HCT116 (cell line): ENCODE measurements around the gene SEM1. TPM values are rescaled to one million over a fixed set of nuclear protein-coding genes. Genes with fewer than 3 reads are reported as not detected.

ENCODE experiments used
- ATAC-seq: fragments of 200-7000 bp; cut with Tn5 transposase; 2 replicates; pipeline ENCODE4 v1.9.1; 2020; ENCODE audit warnings: mild to moderate bottlenecking, moderate library complexity
- BruUV-seq: library from RNA; stranded (reverse); fragments of 400-500 nt; replicated peaks from 2 replicates; lab custom pipeline; 2021; lab: Mats Ljungman, UMichigan
- CTCF ChIA-PET: fragments of 300-600 bp; sonication (Branson Sonifier 250); formaldehyde crosslinking; loops from one replicate; lab custom pipeline; 2021; ENCODE audit warnings: antibody characterized with exemption; lab: Charles Lee
- POLR2A ChIA-PET: fragments of 300-600, 350-600 bp; sonication (Branson Sonifier 250); formaldehyde crosslinking; loops from one replicate; lab custom pipeline; 2021; ENCODE audit warnings: antibody characterized with exemption; lab: Charles Lee
- RAD21 ChIA-PET, 2 experiments: fragments of 300-600 bp; sonication (Branson Sonifier 250); formaldehyde crosslinking; loops; one replicate each; lab custom pipeline; 2023; ENCODE audit warnings: low total read pairs in 2 of 2; ENCODE audit not compliant: uncharacterized antibody in 2 of 2, unreplicated experiment in 2 of 2, low non-redundant PET in 1 of 2; lab: Charles Lee
- DNase-seq: peaks from one replicate; pipeline ENCODE4 v3.0.0-alpha.2; 2010; ENCODE audit warnings: low read depth, low spot score
- H2AFZ ChIP-seq: fragments of 200-600 bp; shearing (Covaris generic), sonication (generic); 2 replicates; pipeline ENCODE4 v1.6.1; 2017; ENCODE audit warnings: low read depth, mixed run types, mixed read lengths, antibody characterized with exemption, low read length; ENCODE audit not compliant: poor library complexity, severe bottlenecking
- H3K27ac ChIP-seq: 2 replicates; pipeline ENCODE4 v1.5.1; 2012; ENCODE audit warnings: low read depth, low read length
- H3K27me3 ChIP-seq: fragments of 200-600 bp; sonication (generic); 2 replicates; pipeline ENCODE4 v1.6.1; 2016; ENCODE audit warnings: mixed run types, low read length, mixed read lengths; ENCODE audit not compliant: insufficient read depth
- H3K36me3 ChIP-seq, 2 experiments: fragments of 200-500 bp in 1 of 2; fragments of 200-600 bp in 1 of 2; sonication (Bioruptor generic) in 1 of 2; sonication (generic) in 1 of 2; 2 replicates each; pipeline versions ENCODE4 v1.5.1 to v1.6.1; 2014 to 2016; ENCODE audit warnings: low read length in 2 of 2, inconsistent platforms in 1 of 2, mixed read lengths in 1 of 2, mixed run types in 1 of 2; ENCODE audit not compliant: insufficient read depth in 2 of 2, control insufficient read depth in 1 of 2
- H3K4me1 ChIP-seq, 2 experiments: fragments of 200-600 bp in 1 of 2; sonication (generic) in 1 of 2; 2 replicates each; pipeline versions ENCODE4 v1.5.1 to v1.6.1; 2012 to 2017; ENCODE audit warnings: low read length in 2 of 2, inconsistent platforms in 1 of 2, mild to moderate bottlenecking in 1 of 2, mixed read lengths in 1 of 2, mixed run types in 1 of 2, moderate library complexity in 1 of 2; ENCODE audit not compliant: insufficient read depth in 2 of 2, control insufficient read depth in 1 of 2
- H3K4me2 ChIP-seq: fragments of 200-600 bp; sonication (generic); 2 replicates; pipeline ENCODE4 v1.6.1; 2017; ENCODE audit warnings: mixed run types, low read length, mixed read lengths
- H3K4me3 ChIP-seq, 2 experiments: fragments of 200-600 bp in 1 of 2; sonication (generic) in 1 of 2; replicated peaks in 1 of 2; 2 replicates each; pipeline ENCODE4 v1.5.1; 2011 to 2016; ENCODE audit warnings: low read length in 2 of 2, control low read depth in 1 of 2, low read depth in 1 of 2, mild to moderate bottlenecking in 1 of 2, mixed read lengths in 1 of 2, mixed run types in 1 of 2
- H3K79me2 ChIP-seq: fragments of 200-600 bp; sonication (generic); 2 replicates; pipeline ENCODE4 v1.6.1; 2017; ENCODE audit warnings: mild to moderate bottlenecking, mixed run types, low read length, moderate library complexity, mixed read lengths; ENCODE audit not compliant: insufficient read depth
- H3K9ac ChIP-seq: fragments of 200-600 bp; sonication (generic); 2 replicates; pipeline ENCODE4 v1.6.1; 2016; ENCODE audit warnings: low read length, mixed read lengths
- H3K9me2 ChIP-seq: fragments of 200-600 bp; sonication (generic), shearing (Covaris generic); 2 replicates; pipeline ENCODE4 v1.6.1; 2017; ENCODE audit warnings: mixed run types, mild to moderate bottlenecking, moderate library complexity; ENCODE audit not compliant: insufficient read depth
- H3K9me3 ChIP-seq, 2 experiments: fragments of 200-500 bp in 1 of 2; fragments of 200-600 bp in 1 of 2; sonication (Bioruptor generic) in 1 of 2; sonication (generic) in 1 of 2; 2 replicates each; pipeline ENCODE4 v1.6.1; 2014 to 2017; ENCODE audit warnings: low read length in 2 of 2, mixed read lengths in 2 of 2, inconsistent platforms in 1 of 2, low read depth in 1 of 2, mild to moderate bottlenecking in 1 of 2, mixed run types in 1 of 2, moderate library complexity in 1 of 2; ENCODE audit not compliant: control insufficient read depth in 1 of 2, insufficient read depth in 1 of 2
- H4K20me1 ChIP-seq: fragments of 200-600 bp; sonication (generic), shearing (Covaris generic); 2 replicates; pipeline ENCODE4 v1.6.1; 2017; ENCODE audit warnings: mixed run types, mild to moderate bottlenecking, moderate library complexity; ENCODE audit not compliant: insufficient read depth
- ATF3 ChIP-seq: IDR thresholded peaks from 2 replicates; pipeline ENCODE4 v1.6.1; 2012
- CBX3 ChIP-seq: IDR thresholded peaks from 2 replicates; pipeline ENCODE4 v1.6.1; 2012; ENCODE audit warnings: low read depth
- ELF1 ChIP-seq: IDR thresholded peaks from 2 replicates; pipeline ENCODE4 v1.6.1; 2012; ENCODE audit warnings: low read depth, borderline replicate concordance
- EZH2phosphoT487 ChIP-seq: fragments of 200-600 bp; IDR thresholded peaks from 2 replicates; pipeline ENCODE4 v1.6.1; 2018; ENCODE audit warnings: antibody characterized with exemption, borderline replicate concordance
- FOSL1 ChIP-seq: IDR thresholded peaks from 2 replicates; pipeline ENCODE4 v1.6.1; 2012; ENCODE audit warnings: low read depth
- JUND ChIP-seq: IDR thresholded peaks from 2 replicates; pipeline ENCODE4 v1.6.1; 2012
- POLR2AphosphoS5 ChIP-seq: IDR thresholded peaks from 2 replicates; pipeline ENCODE4 v1.6.1; 2011; ENCODE audit warnings: mild to moderate bottlenecking, low read depth, low read length, moderate library complexity
- RAD21 ChIP-seq: IDR thresholded peaks from 2 replicates; pipeline ENCODE4 v1.6.1; 2012; ENCODE audit warnings: low read depth, mild to moderate bottlenecking
- SIN3A ChIP-seq: IDR thresholded peaks from 2 replicates; pipeline ENCODE4 v1.6.1; 2012; ENCODE audit warnings: low read depth
- SP1 ChIP-seq: IDR thresholded peaks from 2 replicates; pipeline ENCODE4 v1.6.1; 2012; ENCODE audit warnings: low read depth
- YY1 ChIP-seq: IDR thresholded peaks from 2 replicates; pipeline ENCODE4 v1.6.1; 2011; ENCODE audit warnings: low read length, low read depth, moderate library complexity, mild to moderate bottlenecking; ENCODE audit not compliant: insufficient replicate concordance; ENCODE audit errors: extremely low read depth
- ZFX ChIP-seq: fragments of 450-650 bp; IDR thresholded peaks from 2 replicates; pipeline ENCODE4 v1.6.1; 2017
- ZNF274 ChIP-seq: fragments of 200-500 bp; sonication (Bioruptor generic); IDR thresholded peaks from 2 replicates; pipeline ENCODE4 v1.6.1; 2014; ENCODE audit warnings: mild to moderate bottlenecking, low read depth, low read length, inconsistent platforms
- intact Hi-C: fragments of 100-400 bp; cut with micrococcal nuclease; formaldehyde crosslinking; loops from 2 replicates; pipeline ENCODE4 v1.10.0; 2022
- total RNA-seq: library from RNA; stranded (reverse); gene quantifications from one replicate; pipeline ENCODE4 v1.2.1, GENCODE V29; 2021; ENCODE audit not compliant: unreplicated experiment
- TF ChIP-seq, protein P1 (sequence below): IDR thresholded peaks from 2 replicates; pipeline ENCODE4 v1.6.1; 2011; ENCODE audit warnings: mild to moderate bottlenecking, low read length, moderate library complexity; ENCODE audit not compliant: insufficient replicate concordance; ENCODE audit errors: extremely low read depth
- TF ChIP-seq, protein P2 (sequence below): IDR thresholded peaks from 2 replicates; pipeline ENCODE4 v1.6.1; 2012; ENCODE audit warnings: low read depth

Gene SEM1
- total RNA-seq, 1 experiment from 2014 or later = 45.7 TPM

DNA sequence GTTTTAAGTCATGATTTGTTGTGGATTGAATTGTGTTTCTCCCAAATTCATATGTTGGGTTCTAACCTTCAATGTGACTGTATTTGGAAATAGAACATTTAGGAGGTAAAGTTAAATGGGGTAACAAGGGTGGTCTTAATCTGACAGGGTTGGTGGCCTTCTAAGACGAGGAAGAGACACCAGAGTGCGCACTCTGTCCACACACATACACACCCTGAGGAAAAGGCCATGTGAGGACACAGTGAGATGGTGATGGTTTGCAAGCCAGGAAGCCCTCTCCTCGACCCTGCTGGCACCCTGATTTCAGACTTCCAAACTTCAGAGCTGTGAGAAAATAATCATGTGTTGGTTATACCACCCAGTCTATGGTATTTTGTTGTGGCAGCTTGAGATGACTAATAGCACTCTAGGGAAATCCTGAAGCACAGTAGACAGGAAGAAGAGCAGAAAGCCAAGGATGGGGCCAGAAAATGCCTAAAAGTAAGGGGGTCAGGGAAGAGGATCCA, 28.0 kb upstream of the SEM1 start (continued):
- TF ChIP-seq, protein P1, sequence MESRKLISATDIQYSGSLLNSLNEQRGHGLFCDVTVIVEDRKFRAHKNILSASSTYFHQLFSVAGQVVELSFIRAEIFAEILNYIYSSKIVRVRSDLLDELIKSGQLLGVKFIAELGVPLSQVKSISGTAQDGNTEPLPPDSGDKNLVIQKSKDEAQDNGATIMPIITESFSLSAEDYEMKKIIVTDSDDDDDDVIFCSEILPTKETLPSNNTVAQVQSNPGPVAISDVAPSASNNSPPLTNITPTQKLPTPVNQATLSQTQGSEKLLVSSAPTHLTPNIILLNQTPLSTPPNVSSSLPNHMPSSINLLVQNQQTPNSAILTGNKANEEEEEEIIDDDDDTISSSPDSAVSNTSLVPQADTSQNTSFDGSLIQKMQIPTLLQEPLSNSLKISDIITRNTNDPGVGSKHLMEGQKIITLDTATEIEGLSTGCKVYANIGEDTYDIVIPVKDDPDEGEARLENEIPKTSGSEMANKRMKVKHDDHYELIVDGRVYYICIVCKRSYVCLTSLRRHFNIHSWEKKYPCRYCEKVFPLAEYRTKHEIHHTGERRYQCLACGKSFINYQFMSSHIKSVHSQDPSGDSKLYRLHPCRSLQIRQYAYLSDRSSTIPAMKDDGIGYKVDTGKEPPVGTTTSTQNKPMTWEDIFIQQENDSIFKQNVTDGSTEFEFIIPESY = no peak
- TF ChIP-seq RAD21 (no peak), SIN3A (no peak), ATF3 (no peak), JUND (no peak), ZNF274 (no peak), YY1 (no peak), FOSL1 (no peak), POLR2AphosphoS5 (no peak), CBX3 (no peak), ZFX (no peak)

GRCh38 chr7:96734343-96734742, 24.7 kb upstream of the SEM1 start:
- no peaks in the 10 kb centered on the region for H3K9me2 ChIP-seq
- no peak overlapping the region for H3K27ac ChIP-seq
- H2AFZ ChIP-seq = no peak overlapping the region
- H4K20me1 ChIP-seq = no peaks in the 10 kb centered on the region
- DNase-seq (no peak), ATAC-seq (no peak)
- H3K9me3 ChIP-seq = no peaks in the 10 kb centered on the region
- H3K9ac ChIP-seq = no peak overlapping the region
- BruUV-seq = no TSS peak
- no peak overlapping the region for H3K4me2 ChIP-seq
- RAD21 ChIA-PET = no interaction called here
- no peaks in the 10 kb centered on the region for H3K36me3 ChIP-seq
- peaks cover 60% of the 10 kb centered on the region for H3K27me3 ChIP-seq
- CTCF ChIA-PET = no interaction called here
- no peak overlapping the region for H3K4me3 ChIP-seq
- intact Hi-C loops = no loop called here
- no peaks in the 10 kb centered on the region for H3K4me1 ChIP-seq
- TF ChIP-seq EZH2phosphoT487 (no peak), ELF1 (no peak), SP1 (no peak), ATF3 (no peak), SIN3A (no peak), FOSL1 (no peak)
- TF ChIP-seq, protein P2, sequence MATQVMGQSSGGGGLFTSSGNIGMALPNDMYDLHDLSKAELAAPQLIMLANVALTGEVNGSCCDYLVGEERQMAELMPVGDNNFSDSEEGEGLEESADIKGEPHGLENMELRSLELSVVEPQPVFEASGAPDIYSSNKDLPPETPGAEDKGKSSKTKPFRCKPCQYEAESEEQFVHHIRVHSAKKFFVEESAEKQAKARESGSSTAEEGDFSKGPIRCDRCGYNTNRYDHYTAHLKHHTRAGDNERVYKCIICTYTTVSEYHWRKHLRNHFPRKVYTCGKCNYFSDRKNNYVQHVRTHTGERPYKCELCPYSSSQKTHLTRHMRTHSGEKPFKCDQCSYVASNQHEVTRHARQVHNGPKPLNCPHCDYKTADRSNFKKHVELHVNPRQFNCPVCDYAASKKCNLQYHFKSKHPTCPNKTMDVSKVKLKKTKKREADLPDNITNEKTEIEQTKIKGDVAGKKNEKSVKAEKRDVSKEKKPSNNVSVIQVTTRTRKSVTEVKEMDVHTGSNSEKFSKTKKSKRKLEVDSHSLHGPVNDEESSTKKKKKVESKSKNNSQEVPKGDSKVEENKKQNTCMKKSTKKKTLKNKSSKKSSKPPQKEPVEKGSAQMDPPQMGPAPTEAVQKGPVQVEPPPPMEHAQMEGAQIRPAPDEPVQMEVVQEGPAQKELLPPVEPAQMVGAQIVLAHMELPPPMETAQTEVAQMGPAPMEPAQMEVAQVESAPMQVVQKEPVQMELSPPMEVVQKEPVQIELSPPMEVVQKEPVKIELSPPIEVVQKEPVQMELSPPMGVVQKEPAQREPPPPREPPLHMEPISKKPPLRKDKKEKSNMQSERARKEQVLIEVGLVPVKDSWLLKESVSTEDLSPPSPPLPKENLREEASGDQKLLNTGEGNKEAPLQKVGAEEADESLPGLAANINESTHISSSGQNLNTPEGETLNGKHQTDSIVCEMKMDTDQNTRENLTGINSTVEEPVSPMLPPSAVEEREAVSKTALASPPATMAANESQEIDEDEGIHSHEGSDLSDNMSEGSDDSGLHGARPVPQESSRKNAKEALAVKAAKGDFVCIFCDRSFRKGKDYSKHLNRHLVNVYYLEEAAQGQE = no peak
- H3K79me2 ChIP-seq = no peaks in the 10 kb centered on the region
- POLR2A ChIA-PET = no interaction called here
